Measurements from ENCODE around the gene TMTC3. TPM values are rescaled to one million over a fixed set of nuclear protein-coding genes. Genes with fewer than 3 reads are reported as not detected.
A peak's percentile ranks its signal among the peaks of the same experiment; 100 is the strongest.
"Not testable (repeated sequence)": the region's sequence is repeated elsewhere in the genome, so short reads cannot be mapped to it uniquely, and the experiment has no call there.

Gene TMTC3
- total and polyA plus RNA-seq, 7 experiments from 2014 or later: 2.5 to 11.1 (median 6.8) TPM

- Mint-ChIP-seq H3K27me3 (no peaks in the 10 kb centered on the region), H3K27ac (no peak overlapping the region), H3K9me3 (no peaks in the 10 kb centered on the region), H3K4me1 (no peaks in the 10 kb centered on the region), H3K4me3 (no peak overlapping the region), H3K36me3 (peaks cover 3 to 14% (median 4%) of the 10 kb centered on the region in 5 donors)
- ChIA-PET POLR2A (no interaction called here), CTCF (no interaction called here)
- no peak for ATAC-seq
- H3K36me3 ChIP-seq (ENCODE audit: control insufficient read depth in 2 of 3, insufficient read depth in 3 of 3, low read length in 3 of 3): peaks cover 0 to 5% (median 0%) of the 10 kb centered on the region in 3 experiments
- H3K27me3 ChIP-seq (ENCODE audit: control insufficient read depth in 2 of 2, insufficient read depth in 2 of 2, low read length in 2 of 2): no peaks in the 10 kb centered on the region
- H3K27ac ChIP-seq (ENCODE audit: low read depth, low read length): no peak overlapping the region
- H3K4me3 ChIP-seq (ENCODE audit: low read length): no peak overlapping the region
- H3K9me3 ChIP-seq (ENCODE audit: control insufficient read depth in 2 of 3, low read length in 3 of 3): no peaks in the 10 kb centered on the region
- no peak for DNase-seq
- H3K4me1 ChIP-seq (ENCODE audit: control insufficient read depth in 2 of 2, insufficient read depth in 2 of 2, low read length in 2 of 2): no peaks in the 10 kb centered on the region
- intact Hi-C loops (cut with micrococcal nuclease): no loop called here
Observed at GRCh38 chr12:88122666-88123065, 19.4 kb upstream of the TMTC3 start.

DNA sequence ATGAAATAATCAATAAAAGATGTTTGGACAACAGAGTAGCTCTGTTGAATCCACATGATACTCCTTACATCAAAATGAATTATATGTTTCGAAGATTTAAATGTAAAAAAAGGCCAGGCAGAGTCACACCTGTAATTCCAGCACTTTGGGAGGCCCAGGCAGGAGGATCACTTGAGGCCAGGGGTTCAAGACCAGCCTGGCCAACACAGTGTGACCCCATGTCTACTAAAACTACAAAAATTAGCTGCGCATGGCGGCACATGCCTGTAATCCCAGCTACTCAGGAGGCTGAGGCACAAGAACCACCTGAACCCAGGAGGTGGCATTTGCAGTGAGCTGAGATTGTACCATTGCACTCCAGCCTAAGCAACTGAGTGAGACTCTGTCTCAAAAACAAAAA, 15.0 kb upstream of the TMTC3 start:
- Histone ChIP-seq H3K36me3 (ENCODE audit: control insufficient read depth in 2 of 3, insufficient read depth in 3 of 3, low read length in 3 of 3) (peaks cover 0 to 5% (median 0%) of the 10 kb centered on the region in 3 experiments), H3K4me3 (ENCODE audit: low read length) (no peak overlapping the region), H3K4me1 (ENCODE audit: control insufficient read depth in 2 of 2, insufficient read depth in 2 of 2, low read length in 2 of 2) (no peaks in the 10 kb centered on the region), H3K9me3 (ENCODE audit: control insufficient read depth in 2 of 3, low read length in 3 of 3) (no peaks in the 10 kb centered on the region), H3K27ac (ENCODE audit: low read depth, low read length) (no peak overlapping the region), H3K27me3 (ENCODE audit: control insufficient read depth in 2 of 2, insufficient read depth in 2 of 2, low read length in 2 of 2) (no peaks in the 10 kb centered on the region)
- H3K27me3 Mint-ChIP-seq: no peaks in the 10 kb centered on the region
- H3K36me3 Mint-ChIP-seq: peaks cover 0 to 21% (median 6%) of the 10 kb centered on the region in 5 donors
- ChIA-PET POLR2A (no interaction called here), CTCF (no interaction called here)
- DNase-seq (no peak), ATAC-seq (no peak)
- intact Hi-C loops (cut with micrococcal nuclease): no loop called here
- peaks cover 0 to 4% (median 0%) of the 10 kb centered on the region in 7 donors for H3K4me1 Mint-ChIP-seq
- H3K9me3 Mint-ChIP-seq: no peaks in the 10 kb centered on the region
- no peak overlapping the region for H3K4me3 Mint-ChIP-seq
- no peak overlapping the region for H3K27ac Mint-ChIP-seq

- Histone ChIP-seq H3K4me1 (ENCODE audit: control insufficient read depth in 2 of 2, insufficient read depth in 2 of 2, low read length in 2 of 2) (no peaks in the 10 kb centered on the region), H3K27me3 (ENCODE audit: control insufficient read depth in 2 of 2, insufficient read depth in 2 of 2, low read length in 2 of 2) (no peaks in the 10 kb centered on the region), H3K27ac (ENCODE audit: low read depth, low read length) (no peak overlapping the region), H3K36me3 (ENCODE audit: control insufficient read depth in 2 of 3, insufficient read depth in 3 of 3, low read length in 3 of 3) (peaks cover 0 to 5% (median 0%) of the 10 kb centered on the region in 3 experiments), H3K9me3 (ENCODE audit: control insufficient read depth in 2 of 3, low read length in 3 of 3) (no peaks in the 10 kb centered on the region), H3K4me3 (ENCODE audit: low read length) (no peak overlapping the region)
- ChIA-PET POLR2A (no interaction called here), CTCF (no interaction called here)
- ATAC-seq (no peak), DNase-seq (no peak)
- intact Hi-C loops (cut with micrococcal nuclease): no loop called here
- H3K9me3 Mint-ChIP-seq: no peaks in the 10 kb centered on the region
- no peak overlapping the region for H3K4me3 Mint-ChIP-seq
- H3K27ac Mint-ChIP-seq: no peak overlapping the region
- H3K27me3 Mint-ChIP-seq: no peaks in the 10 kb centered on the region
- peaks cover 0 to 29% (median 13%) of the 10 kb centered on the region in 5 donors for H3K36me3 Mint-ChIP-seq
- H3K4me1 Mint-ChIP-seq: peaks cover 0 to 5% (median 0%) of the 10 kb centered on the region in 7 donors
Observed at GRCh38 chr12:88127855-88128254, 14.3 kb upstream of the TMTC3 start.

DNA sequence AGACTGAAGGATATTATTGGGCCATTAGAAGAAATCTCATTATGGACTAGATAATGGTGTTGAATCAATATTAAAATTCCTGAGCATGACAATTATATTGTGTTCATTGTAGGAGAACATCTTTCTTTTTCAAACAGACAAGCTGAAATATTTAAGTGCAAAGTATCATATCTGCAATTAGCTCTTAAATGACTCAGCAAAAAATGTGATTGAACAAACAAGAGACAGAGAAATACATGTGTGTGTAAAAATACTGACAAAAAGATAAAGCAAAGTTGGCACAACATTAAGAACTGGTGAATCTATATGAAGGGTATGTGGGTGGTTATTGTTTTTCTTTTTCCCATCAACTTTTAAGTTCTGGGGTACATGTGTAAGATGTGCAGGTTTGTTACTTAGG, 9.7 kb upstream of the TMTC3 start:
- peak overlapping the region in 1 of 9 donors; percentile 9 for H3K27ac Mint-ChIP-seq
- H3K4me3 Mint-ChIP-seq: no peak overlapping the region
- H3K9me3 Mint-ChIP-seq: no peaks in the 10 kb centered on the region
- peaks cover 11 to 40% (median 25%) of the 10 kb centered on the region in 5 donors for H3K36me3 Mint-ChIP-seq
- no peak overlapping the region for H3K27ac ChIP-seq (ENCODE audit: low read depth, low read length)
- peaks cover 0 to 4% (median 0%) of the 10 kb centered on the region in 3 experiments for H3K36me3 ChIP-seq (ENCODE audit: control insufficient read depth in 2 of 3, insufficient read depth in 3 of 3, low read length in 3 of 3)
- H3K4me1 Mint-ChIP-seq: peaks cover 0 to 9% (median 3%) of the 10 kb centered on the region in 7 donors
- ATAC-seq: no peak
- H3K27me3 ChIP-seq (ENCODE audit: control insufficient read depth in 2 of 2, insufficient read depth in 2 of 2, low read length in 2 of 2): no peaks in the 10 kb centered on the region
- no peaks in the 10 kb centered on the region for H3K9me3 ChIP-seq (ENCODE audit: control insufficient read depth in 2 of 3, low read length in 3 of 3)
- no peak overlapping the region for H3K4me3 ChIP-seq (ENCODE audit: low read length)
- no peaks in the 10 kb centered on the region for H3K27me3 Mint-ChIP-seq
- ChIA-PET CTCF (interaction anchor here (0.6 kb wide), 1 partner anchor 1909 kb away, joined by 7 read pairs; no protein-coding TSS in a partner anchor), POLR2A (no interaction called here)
- no peak for DNase-seq
- no peaks in the 10 kb centered on the region for H3K4me1 ChIP-seq (ENCODE audit: control insufficient read depth in 2 of 2, insufficient read depth in 2 of 2, low read length in 2 of 2)
- intact Hi-C loops (cut with micrococcal nuclease): loop anchor here in 1 of 2 donors (1.0 kb wide), 1 partner anchor 9 kb away; no protein-coding TSS in a partner anchor

DNA sequence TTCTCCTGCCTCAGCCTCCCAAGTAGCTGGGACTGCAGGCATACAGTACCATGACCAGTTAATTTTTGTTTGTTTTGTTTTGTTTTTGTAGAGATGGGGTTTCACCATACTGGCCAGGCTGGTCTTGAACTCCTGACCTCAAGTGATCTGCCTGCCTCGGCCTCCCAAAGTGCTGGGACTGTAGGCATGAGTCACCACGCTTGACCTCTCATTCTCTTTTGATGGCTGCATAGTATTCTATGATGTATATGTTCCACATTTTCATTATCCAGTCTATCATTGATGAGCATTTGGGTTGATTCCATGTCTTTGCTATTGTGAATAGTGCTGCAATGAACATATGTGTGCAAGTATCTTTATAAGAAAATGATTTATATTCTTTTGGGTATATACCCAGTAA, 8.9 kb upstream of the TMTC3 start:
- H3K4me3 Mint-ChIP-seq; H3K4me3 ChIP-seq (ENCODE audit: low read length); CTCF ChIA-PET; H3K9me3 ChIP-seq (ENCODE audit: control insufficient read depth in 2 of 3, low read length in 3 of 3); DNase-seq; H3K9me3 Mint-ChIP-seq; H3K4me1 ChIP-seq (ENCODE audit: control insufficient read depth in 2 of 2, insufficient read depth in 2 of 2, low read length in 2 of 2); POLR2A ChIA-PET; H3K27me3 Mint-ChIP-seq; H3K27me3 ChIP-seq (ENCODE audit: control insufficient read depth in 2 of 2, insufficient read depth in 2 of 2, low read length in 2 of 2); H3K27ac ChIP-seq (ENCODE audit: low read depth, low read length); ATAC-seq; H3K27ac Mint-ChIP-seq: not testable (repeated sequence)
- intact Hi-C loops (cut with micrococcal nuclease): loop anchor here in 1 of 2 donors (1.0 kb wide), 1 partner anchor 9 kb away; the partner anchor contains the start of genes CEP290 and TMTC3
- peaks cover 17 to 43% (median 29%) of the 10 kb centered on the region in 5 donors for H3K36me3 Mint-ChIP-seq
- H3K36me3 ChIP-seq (ENCODE audit: control insufficient read depth in 2 of 3, insufficient read depth in 3 of 3, low read length in 3 of 3): peaks cover 0 to 11% (median 0%) of the 10 kb centered on the region in 3 experiments
- H3K4me1 Mint-ChIP-seq: peaks cover 5 to 14% (median 8%) of the 10 kb centered on the region in 7 donors

GRCh38 chr12:88139711-88140110, 2.4 kb upstream of the TMTC3 start:
- H3K27ac Mint-ChIP-seq; ATAC-seq; H3K27ac ChIP-seq (ENCODE audit: low read depth, low read length); H3K9me3 Mint-ChIP-seq; H3K4me3 Mint-ChIP-seq; H3K4me3 ChIP-seq (ENCODE audit: low read length); H3K9me3 ChIP-seq (ENCODE audit: control insufficient read depth in 2 of 3, low read length in 3 of 3); H3K36me3 ChIP-seq (ENCODE audit: control insufficient read depth in 2 of 3, insufficient read depth in 3 of 3, low read length in 3 of 3); POLR2A ChIA-PET; H3K27me3 Mint-ChIP-seq; H3K27me3 ChIP-seq (ENCODE audit: control insufficient read depth in 2 of 2, insufficient read depth in 2 of 2, low read length in 2 of 2); DNase-seq: not testable (repeated sequence)
- peaks cover 12 to 14% of the 10 kb centered on the region in 2 donors for H3K4me1 ChIP-seq (ENCODE audit: control insufficient read depth in 2 of 2, insufficient read depth in 2 of 2, low read length in 2 of 2)
- H3K4me1 Mint-ChIP-seq: peaks cover 13 to 54% (median 30%) of the 10 kb centered on the region in 7 donors
- intact Hi-C loops (cut with micrococcal nuclease): loop anchor here in 1 of 2 donors (5.0 kb wide), 1 partner anchor 1723 kb away; no protein-coding TSS in a partner anchor
- CTCF ChIA-PET: interaction anchor here (0.7 kb wide), 2 partner anchors 15 to 18 kb away, joined by 3 to 4 read pairs; no protein-coding TSS in a partner anchor
- peaks cover 14 to 22% (median 19%) of the 10 kb centered on the region in 5 donors for H3K36me3 Mint-ChIP-seq

DNA sequence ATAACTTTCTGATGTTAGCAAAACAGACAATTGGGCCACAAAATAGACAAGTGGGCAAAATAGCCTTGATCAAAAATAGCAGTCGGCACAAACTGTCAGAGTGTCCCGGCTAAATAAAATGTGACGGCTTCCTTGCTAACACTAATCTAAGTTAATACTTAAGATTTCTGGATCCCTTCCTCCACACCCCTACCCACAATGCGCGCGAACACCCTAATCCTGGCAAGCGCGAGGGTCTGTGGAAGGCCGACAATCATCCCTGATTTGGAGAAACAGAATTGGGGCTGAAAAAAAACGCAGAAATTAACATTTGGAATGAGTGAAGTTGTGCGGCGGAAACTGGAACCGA, 708 bp upstream of the TMTC3 start:
- POLR2A ChIA-PET: interaction anchor here (0.6 to 2.0 kb wide), 3 partner anchors 36 to 1568 kb away, joined by 4 to 14 read pairs (median 7); partner anchors contain the start of gene ATP2B1
- Mint-ChIP-seq H3K4me1 (peaks cover 26 to 69% (median 45%) of the 10 kb centered on the region in 7 donors), H3K36me3 (peaks cover 11 to 24% (median 18%) of the 10 kb centered on the region in 5 donors), H3K27me3 (no peaks in the 10 kb centered on the region), H3K9me3 (peaks cover 0 to 2% (median 0%) of the 10 kb centered on the region in 11 donors), H3K4me3 (peak overlapping the region; percentile 88 to 100 (median 96)), H3K27ac (peak overlapping the region; percentile 66 to 99 (median 94))
- peak overlapping the region; percentile 84 for H3K27ac ChIP-seq (ENCODE audit: low read depth, low read length)
- DNase-seq: no peak
- H3K9me3 ChIP-seq (ENCODE audit: control insufficient read depth in 2 of 3, low read length in 3 of 3): no peaks in the 10 kb centered on the region
- peaks cover 0 to 8% (median 0%) of the 10 kb centered on the region in 3 experiments for H3K36me3 ChIP-seq (ENCODE audit: control insufficient read depth in 2 of 3, insufficient read depth in 3 of 3, low read length in 3 of 3)
- peak overlapping the region; percentile 82 for H3K4me3 ChIP-seq (ENCODE audit: low read length)
- intact Hi-C loops (cut with micrococcal nuclease): loop anchor here in 1 of 2 donors (1.0 to 5.0 kb wide), 3 partner anchors 9 to 1721 kb away; no protein-coding TSS in a partner anchor
- H3K27me3 ChIP-seq (ENCODE audit: control insufficient read depth in 2 of 2, insufficient read depth in 2 of 2, low read length in 2 of 2): no peaks in the 10 kb centered on the region
- ATAC-seq: no peak
- H3K4me1 ChIP-seq (ENCODE audit: control insufficient read depth in 2 of 2, insufficient read depth in 2 of 2, low read length in 2 of 2): peaks cover 12 to 14% of the 10 kb centered on the region in 2 donors
- CTCF ChIA-PET: no interaction called here

Data from naive thymus-derived CD4-positive, alpha-beta T cell (primary cell).